GM18951 (cell line): Measurements from ENCODE around the gene C1orf21.

ENCODE experiments used
- POLR2A ChIP-seq: IDR thresholded peaks from 4 replicates; pipeline ENCODE4 v1.6.1; 2011; ENCODE audit warnings: mild to moderate bottlenecking; ENCODE audit not compliant: insufficient read length, insufficient read depth; ENCODE audit errors: extremely low read depth
- in situ Hi-C: fragments of 300-500 bp; cut with MboI; formaldehyde crosslinking; loops from one replicate; pipeline ENCODE4 v1.12.0; 2022; ENCODE audit warnings: low sequenced_read_pairs, mixed read lengths, inconsistent platforms; ENCODE audit not compliant: unreplicated experiment

Gene C1orf21

DNA sequence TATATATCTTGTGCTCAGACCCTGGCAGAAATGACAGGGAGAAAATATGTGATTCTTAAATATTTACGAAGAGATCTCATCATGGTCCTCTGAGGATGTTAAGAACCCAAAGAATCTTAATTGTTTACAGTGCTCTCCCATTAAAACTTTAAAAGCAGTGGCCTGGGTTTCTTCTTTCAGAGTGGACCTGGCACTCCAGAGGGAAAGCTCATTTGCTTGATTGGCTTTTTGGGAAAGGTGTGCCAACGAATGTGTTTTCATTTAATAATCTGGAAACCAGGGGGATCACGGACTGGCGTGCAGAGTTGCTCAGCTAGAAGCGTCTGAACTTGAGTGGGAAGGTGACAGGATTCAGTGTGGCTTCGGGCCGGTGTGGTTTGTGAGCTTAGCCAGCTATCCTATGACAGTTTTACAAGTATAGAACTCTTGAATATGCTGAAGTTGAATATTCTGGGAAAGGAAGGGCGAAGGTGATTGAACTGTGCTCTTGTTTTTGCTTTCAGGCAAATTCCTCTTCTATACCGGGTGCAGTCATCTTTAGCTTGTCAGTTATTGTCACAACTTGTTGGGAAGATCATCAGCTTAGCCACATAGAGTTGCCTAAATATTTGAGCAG, 154.8 kb downstream of the C1orf21 start:
- in situ Hi-C loops: no loop called here
- no peak for TF ChIP-seq POLR2A

DNA sequence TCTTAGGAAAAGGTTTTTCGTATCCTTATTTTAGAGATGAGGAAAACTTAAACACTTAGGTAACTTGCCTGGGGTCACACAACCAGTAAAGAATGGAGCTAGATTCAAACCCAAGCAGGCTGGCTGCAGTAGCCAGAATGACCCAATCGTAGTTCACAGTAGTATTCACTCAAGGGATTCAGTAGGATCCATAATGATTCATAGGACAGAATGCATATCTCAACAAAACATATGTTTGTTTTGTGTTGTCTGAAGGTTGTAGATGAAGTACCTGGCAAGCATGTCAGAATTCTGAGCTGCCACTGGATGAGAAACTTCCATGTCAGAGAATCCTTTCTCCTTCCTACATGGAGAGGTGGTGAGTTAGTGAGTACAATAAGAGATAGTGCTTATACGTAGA, 155.5 kb downstream of the C1orf21 start:
- no peak for TF ChIP-seq POLR2A
- in situ Hi-C loops: no loop called here

DNA sequence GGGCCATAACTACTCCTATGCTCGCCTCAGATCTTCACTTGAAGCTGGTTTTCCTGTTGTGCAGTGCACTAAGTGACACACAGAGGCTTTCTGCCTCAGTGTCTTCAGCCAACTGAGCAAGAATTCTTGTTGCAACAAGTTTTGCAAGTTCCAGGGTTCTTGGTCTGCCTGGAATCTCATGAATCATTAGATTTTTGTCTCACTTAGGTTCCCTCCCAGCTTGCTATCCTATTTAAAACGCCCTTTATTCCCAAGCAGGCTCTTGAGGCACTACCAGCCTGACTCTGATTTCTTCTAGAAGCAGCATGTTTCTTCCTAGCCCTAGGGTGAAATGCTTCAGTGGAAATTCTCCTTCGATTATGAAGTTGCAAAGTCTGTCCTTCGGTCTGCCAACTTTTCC, 158.8 kb downstream of the C1orf21 start:
- TF ChIP-seq POLR2A: no peak
- in situ Hi-C loops: no loop called here

DNA sequence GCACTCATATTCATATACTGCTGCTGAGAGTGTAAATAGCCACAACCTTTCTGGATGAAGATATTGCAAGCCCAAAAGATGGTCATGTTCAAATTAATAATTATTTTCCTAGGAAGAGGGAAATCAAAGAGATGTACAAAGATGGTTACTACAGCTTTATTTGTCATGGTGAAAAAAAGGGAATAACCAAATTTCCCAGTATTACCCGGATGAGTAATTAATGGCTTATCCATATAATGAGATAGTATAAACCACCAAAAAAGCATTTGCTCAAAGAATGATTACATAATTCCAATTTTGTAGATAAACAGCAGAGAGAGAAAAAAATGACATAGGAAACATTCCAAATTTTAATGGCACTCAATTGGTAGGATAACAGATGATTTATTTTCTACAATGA, 165.6 kb downstream of the C1orf21 start:
- in situ Hi-C loops: no loop called here
- no peak for TF ChIP-seq POLR2A

DNA sequence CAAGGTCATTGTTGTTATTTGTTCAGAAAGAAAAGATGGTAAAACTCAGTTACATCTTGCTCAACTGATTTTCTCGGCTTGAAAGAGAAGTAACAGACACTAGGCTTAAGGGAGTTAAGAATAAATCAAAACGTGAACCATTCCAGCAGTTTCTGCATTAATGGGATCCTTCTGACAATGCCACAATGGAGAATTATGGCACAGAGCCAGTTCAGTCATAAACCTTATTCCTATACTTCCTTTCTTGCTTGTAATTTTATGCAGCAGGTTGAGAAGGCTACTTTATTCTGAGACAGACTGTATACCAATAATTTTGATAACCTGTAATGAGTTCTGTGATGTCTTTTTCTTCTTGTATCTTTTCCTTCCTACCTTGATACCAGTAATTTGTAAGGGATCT, 167.0 kb downstream of the C1orf21 start:
- TF ChIP-seq POLR2A: no peak
- in situ Hi-C loops: no loop called here

DNA sequence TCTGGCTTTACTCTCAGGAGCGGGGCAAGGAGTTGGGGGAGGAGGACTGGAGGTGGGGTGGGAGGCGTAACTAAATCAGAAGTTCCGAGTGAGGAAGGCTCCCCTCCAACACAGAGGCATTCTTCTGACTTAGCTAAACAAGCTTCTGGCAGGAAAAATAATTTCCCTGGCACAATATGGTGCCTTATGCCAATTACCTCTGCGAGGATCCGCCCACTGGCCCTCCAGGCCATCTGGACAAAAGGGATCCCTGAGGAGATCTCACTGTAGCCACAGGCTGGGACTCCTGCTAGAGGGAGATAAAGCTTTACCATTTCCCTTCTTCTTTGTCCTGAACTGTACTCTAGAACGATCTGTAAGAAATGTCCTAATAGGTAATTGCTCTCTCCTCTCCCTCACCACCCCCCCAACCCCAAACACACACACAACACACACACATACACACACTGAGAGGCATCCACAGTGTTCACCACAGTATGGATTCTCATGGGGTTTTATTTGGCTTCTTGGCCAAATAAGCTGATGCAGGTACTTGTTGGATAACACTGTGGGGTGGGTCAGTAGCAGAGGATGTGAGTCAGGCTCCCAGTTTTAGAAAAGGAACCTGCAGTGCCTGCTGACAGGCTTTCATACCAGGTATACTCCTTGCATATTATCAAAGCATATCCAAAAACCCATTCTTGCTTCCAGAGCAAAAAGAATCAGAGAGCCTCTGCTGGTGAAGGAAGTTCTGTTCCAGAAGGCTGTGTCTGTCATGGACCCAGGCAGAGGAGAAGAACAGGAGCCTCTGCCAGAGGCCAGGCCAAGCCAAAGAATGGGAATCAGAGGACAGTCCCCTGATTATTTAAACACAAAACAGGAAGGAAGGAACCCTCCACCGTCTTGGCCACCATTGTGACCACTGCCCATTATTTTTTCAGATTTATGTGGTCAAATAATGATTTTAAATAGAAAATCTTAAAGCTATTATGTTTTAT, 169.1 kb downstream of the C1orf21 start:
- in situ Hi-C loops: no loop called here
- no peak for TF ChIP-seq POLR2A

DNA sequence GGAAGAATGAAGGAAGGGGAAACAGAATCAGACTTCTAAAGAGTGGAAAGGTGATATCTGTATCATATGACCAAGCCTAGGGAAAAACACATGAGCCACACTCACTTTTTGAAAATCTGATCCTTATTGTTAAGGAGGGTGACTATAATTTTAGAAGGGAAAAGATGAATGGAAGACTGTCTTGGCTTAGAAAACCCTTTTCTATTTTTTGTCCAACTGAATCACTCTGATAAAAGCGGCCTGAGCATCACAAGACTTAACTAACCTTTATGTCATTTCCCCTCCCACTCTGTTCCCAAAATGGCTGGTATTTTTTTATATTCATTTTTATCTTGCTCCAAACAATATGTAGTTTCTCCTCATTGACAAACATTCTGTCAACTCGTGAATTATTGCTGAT, 169.8 kb downstream of the C1orf21 start:
- in situ Hi-C loops: no loop called here
- no peak for TF ChIP-seq POLR2A

DNA sequence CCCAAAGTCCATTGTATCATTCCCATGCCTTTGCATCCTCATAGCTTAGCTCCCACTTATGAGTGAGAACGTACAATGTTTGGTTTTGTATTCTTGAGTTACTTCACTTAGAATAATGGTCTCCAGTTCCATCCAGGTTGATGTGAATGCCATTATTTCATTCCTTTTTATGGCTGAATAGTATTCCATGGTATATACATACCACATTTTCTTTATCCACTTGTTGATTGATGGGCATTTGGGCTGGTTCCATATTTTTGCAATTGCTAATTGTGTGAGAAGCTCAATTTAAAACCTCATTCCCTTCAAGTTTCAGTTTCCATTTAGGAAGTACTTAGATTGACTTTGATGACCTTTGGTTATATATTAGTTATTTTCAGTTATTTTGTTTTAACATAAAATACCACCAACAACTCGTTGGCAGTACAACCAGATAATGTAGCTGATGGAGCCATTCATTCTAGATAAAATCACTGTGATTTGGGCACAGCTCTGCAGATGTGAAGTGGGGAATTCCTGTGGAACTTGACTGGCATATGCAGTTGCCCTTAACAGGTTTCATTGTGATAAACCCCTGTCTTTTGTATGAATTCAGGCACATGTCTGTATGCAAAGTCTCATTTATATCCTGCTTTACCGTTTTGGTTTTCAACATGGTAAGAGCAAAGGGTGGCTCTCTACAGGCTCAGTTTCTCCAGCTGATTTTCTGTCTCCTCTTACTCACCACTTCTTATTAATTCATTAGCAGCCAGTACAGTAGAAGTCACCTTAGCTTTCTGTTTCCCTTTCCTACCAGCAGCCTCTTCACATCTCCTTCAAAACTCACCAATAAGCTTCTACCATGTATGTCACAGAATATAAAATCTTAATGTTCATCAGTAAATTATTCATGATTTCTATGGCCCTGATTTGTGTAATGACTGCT, 170.9 kb downstream of the C1orf21 start:
- no peak for TF ChIP-seq POLR2A
- in situ Hi-C loops: no loop called here

DNA sequence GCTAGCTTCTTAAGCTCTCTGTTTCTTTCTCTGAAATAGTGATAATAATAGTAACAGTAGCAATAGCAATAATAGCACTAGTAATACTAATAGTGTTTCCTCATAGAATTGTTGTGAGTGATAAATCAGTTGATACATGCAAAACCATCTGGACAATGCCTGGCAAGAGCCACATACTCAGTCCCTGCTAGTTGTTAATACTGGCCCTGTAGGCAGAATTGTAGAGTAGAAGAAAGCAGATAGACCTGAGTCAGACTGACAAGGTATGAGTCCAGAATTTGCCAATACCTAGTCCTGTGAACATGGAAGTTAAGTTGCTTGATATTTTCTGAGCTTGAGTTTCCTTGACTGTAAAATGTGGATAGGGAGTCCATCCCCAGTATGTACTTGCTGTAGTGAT, 171.9 kb downstream of the C1orf21 start:
- in situ Hi-C loops: no loop called here
- TF ChIP-seq POLR2A: no peak

DNA sequence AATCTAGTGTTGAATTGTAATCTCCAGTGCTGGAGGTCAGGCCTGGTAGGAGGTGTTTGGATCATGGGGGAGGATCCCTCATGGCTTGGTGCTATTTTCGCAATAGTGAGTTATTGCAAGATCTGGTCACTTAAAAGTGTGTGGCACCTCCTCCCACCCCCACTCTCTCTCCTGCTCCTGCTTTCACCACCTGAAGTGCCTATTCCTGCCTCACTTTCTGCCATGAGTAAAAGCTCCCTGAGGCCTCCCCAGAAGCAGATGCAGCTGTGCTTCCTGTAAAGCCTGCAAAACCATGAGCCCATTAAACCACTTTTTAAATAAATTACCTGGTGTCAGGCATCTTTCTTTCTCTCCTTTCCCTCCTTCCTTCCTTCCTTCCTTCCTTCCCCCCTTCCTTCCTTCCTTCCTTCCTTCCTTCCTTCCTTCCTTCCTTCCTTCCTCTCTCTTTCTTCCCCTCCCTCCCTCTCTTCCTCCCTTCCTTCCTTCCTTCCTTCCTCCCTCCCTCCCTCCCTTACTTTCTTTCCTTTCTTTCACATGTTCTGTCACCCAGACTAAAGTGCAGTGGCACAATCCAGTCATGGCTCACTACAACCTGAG, 172.4 kb downstream of the C1orf21 start:
- no peak for TF ChIP-seq POLR2A
- in situ Hi-C loops: no loop called here

DNA sequence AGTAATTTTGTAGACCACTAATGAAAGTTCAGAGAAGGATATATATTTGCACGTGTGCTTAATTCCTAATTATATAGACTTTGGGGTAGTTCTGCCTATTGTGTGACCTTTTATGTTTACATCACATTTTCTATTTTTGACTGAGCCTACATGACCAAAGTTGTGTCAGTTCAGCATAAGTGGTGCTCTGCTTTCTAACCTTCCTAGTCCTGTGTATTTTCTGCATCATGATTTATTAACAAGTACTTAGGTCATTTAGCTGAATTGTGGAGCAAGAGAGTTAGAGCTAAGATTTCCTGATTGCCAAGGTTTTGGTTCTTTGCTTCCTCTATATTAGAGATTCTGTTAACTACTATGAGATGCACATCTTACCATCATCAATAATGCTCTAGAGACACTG, 176.0 kb downstream of the C1orf21 start:
- no peak for TF ChIP-seq POLR2A
- in situ Hi-C loops: no loop called here

DNA sequence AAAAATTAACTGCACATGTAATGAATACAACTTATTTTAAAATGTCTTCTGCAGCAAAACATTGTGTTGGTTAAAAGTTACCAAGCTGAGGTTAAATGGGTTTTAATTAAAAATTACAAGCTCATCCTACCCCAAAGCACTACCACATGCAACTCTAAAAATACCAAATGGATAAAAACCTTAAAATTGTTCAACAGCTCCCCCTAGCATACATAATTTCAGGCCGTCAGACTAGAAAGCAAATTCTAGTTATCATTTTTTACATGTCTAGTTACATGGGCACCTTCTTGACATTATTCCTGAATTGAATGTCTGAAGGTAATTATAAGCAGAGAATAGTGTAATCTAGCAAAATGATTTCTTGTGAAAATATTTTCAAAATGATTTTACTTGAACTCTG, 176.5 kb downstream of the C1orf21 start:
- in situ Hi-C loops: no loop called here
- no peak for TF ChIP-seq POLR2A

DNA sequence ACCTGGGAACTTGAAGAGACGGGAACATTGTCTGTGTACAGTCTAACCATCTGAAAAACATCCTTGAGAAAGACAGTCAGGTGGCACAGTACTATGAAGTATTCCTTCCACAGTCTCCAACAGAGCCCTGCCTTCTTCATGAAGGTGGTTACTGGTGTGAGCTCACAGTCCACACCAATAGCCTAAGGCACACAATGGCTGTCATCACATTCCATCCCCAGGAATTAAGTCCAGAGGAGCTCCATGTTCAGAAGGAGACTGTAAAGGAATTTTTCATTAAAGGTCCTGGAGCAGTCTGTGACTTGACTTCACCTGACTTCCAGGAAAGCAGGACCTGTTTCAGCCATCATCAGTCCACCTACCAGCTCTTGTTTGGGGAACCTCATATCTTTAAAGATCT, 180.2 kb downstream of the C1orf21 start:
- no peak for TF ChIP-seq POLR2A
- in situ Hi-C loops: no loop called here
